PFSK-1 (cell line): Measurements from ENCODE around the gene ANO10.

Experiments used
- POLR2AphosphoS5 ChIP-seq: IDR thresholded peaks from 2 replicates; pipeline ENCODE4 v1.6.1; 2012; ENCODE audit warnings: low read depth, mild to moderate bottlenecking, control low read depth, low read length, moderate library complexity
- SIN3A ChIP-seq: IDR thresholded peaks from 2 replicates; pipeline ENCODE4 v1.6.1; 2012; ENCODE audit warnings: mild to moderate bottlenecking, low read length, moderate library complexity, borderline replicate concordance; ENCODE audit not compliant: insufficient read depth
- TAF1 ChIP-seq: IDR thresholded peaks from 2 replicates; pipeline ENCODE4 v1.6.1; 2012; ENCODE audit warnings: low read length, control low read depth, borderline replicate concordance; ENCODE audit not compliant: insufficient read depth

- TF ChIP-seq POLR2AphosphoS5 (no peak), SIN3A (no peak), TAF1 (no peak)
These were observed 166.6 kb downstream of the ANO10 start for GRCh38 chr3:43455233-43455632.
